ENCODE measurements around the gene SHB.

GRCh38 chr9:38008168-38009034 is 60.6 kb downstream of the SHB start:
- TF ChIP-seq CTCF (IDR thresholded peaks at IDR 0.05) (no peak), POLR2A (IDR thresholded peaks at IDR 0.05) (no peak)

Measured in thyroid gland (tissue), 4 donors.